DND-41 (cell line): Measurements from ENCODE around the gene OR2G3.

Experiments used
- ATAC-seq: fragments of 200-7000 bp; cut with Tn5 transposase; 3 replicates; pipeline ENCODE4 v1.9.1; 2021; ENCODE audit warnings: low read depth; ENCODE audit not compliant: insufficient read depth
- DNase-seq: peaks from one replicate; pipeline ENCODE4 v3.0.0-alpha.2; 2020
- H2AFZ ChIP-seq: 2 replicates; pipeline ENCODE4 v1.6.0; 2012; ENCODE audit warnings: low read depth, low read length
- H3K27ac ChIP-seq: 2 replicates; pipeline ENCODE4 v1.5.1; 2012; ENCODE audit warnings: low read length, inconsistent platforms
- H3K27me3 ChIP-seq: fragments of 200-600 bp; sonication (generic); 2 replicates; pipeline ENCODE4 v1.6.0; 2012; ENCODE audit warnings: low read length, mild to moderate bottlenecking, inconsistent platforms; ENCODE audit not compliant: insufficient read depth, poor library complexity
- H3K36me3 ChIP-seq: 2 replicates; pipeline ENCODE4 v1.5.1; 2012; ENCODE audit warnings: low read length, inconsistent platforms; ENCODE audit not compliant: insufficient read depth
- H3K4me1 ChIP-seq: 2 replicates; pipeline ENCODE4 v1.5.1; 2012; ENCODE audit warnings: mild to moderate bottlenecking, low read length; ENCODE audit not compliant: insufficient read depth
- H3K4me2 ChIP-seq: 2 replicates; pipeline ENCODE4 v1.6.0; 2012; ENCODE audit warnings: mild to moderate bottlenecking, moderate library complexity, low read length, inconsistent platforms; ENCODE audit not compliant: insufficient read depth
- H3K4me3 ChIP-seq, 2 experiments: fragments of 200-600 bp in 1 of 2; shearing (Covaris generic) in 1 of 2; 2 replicates each; pipeline ENCODE4 v1.5.1; 2012 to 2016; ENCODE audit warnings: inconsistent platforms in 2 of 2, low read length in 2 of 2, mild to moderate bottlenecking in 2 of 2, low read depth in 1 of 2, moderate library complexity in 1 of 2
- H3K79me2 ChIP-seq: 2 replicates; pipeline ENCODE4 v1.6.0; 2012; ENCODE audit warnings: low read length, inconsistent platforms; ENCODE audit not compliant: insufficient read depth
- H3K9ac ChIP-seq: 2 replicates; pipeline ENCODE4 v1.6.0; 2012; ENCODE audit warnings: low read depth, mild to moderate bottlenecking, inconsistent platforms, low read length, moderate library complexity
- H3K9me3 ChIP-seq: 2 replicates; pipeline ENCODE4 v1.5.1; 2012; ENCODE audit warnings: low read length, moderate library complexity, mild to moderate bottlenecking, inconsistent platforms; ENCODE audit not compliant: insufficient read depth, severe bottlenecking
- H4K20me1 ChIP-seq: 2 replicates; pipeline ENCODE4 v1.6.0; 2012; ENCODE audit warnings: low read length; ENCODE audit not compliant: insufficient read depth
- CTCF ChIP-seq: IDR thresholded peaks from 2 replicates; pipeline ENCODE4 v1.5.1; 2012; ENCODE audit warnings: borderline replicate concordance, low read length, moderate library complexity, mild to moderate bottlenecking; ENCODE audit not compliant: poor library complexity, severe bottlenecking; ENCODE audit errors: extremely low read depth
- EZH2 ChIP-seq: IDR thresholded peaks from 3 replicates; pipeline ENCODE4 v1.6.1; 2012; ENCODE audit warnings: borderline replicate concordance, low read depth, mild to moderate bottlenecking, moderate library complexity, low read length, inconsistent platforms; ENCODE audit not compliant: severe bottlenecking

Gene OR2G3

GRCh38 chr1:247562198-247562597 lies 43.2 kb upstream of the OR2G3 start:
- Histone ChIP-seq H3K36me3 (no peaks in the 10 kb centered on the region), H3K4me2 (no peak overlapping the region), H3K9me3 (no peaks in the 10 kb centered on the region), H3K9ac (no peak overlapping the region), H3K27me3 (peaks cover 4% of the 10 kb centered on the region), H3K4me1 (no peaks in the 10 kb centered on the region), H3K4me3 (no peak overlapping the region), H4K20me1 (no peaks in the 10 kb centered on the region), H2AFZ (no peak overlapping the region), H3K79me2 (no peaks in the 10 kb centered on the region), H3K27ac (no peak overlapping the region)
- DNase-seq (no peak), ATAC-seq (no peak)
- TF ChIP-seq CTCF: no peak
- TF ChIP-seq EZH2: no peak

- Histone ChIP-seq H3K9ac (no peak overlapping the region), H3K4me1 (no peaks in the 10 kb centered on the region), H4K20me1 (no peaks in the 10 kb centered on the region), H2AFZ (no peak overlapping the region), H3K9me3 (no peaks in the 10 kb centered on the region), H3K27me3 (no peaks in the 10 kb centered on the region), H3K4me2 (no peak overlapping the region), H3K79me2 (no peaks in the 10 kb centered on the region), H3K27ac (no peak overlapping the region), H3K36me3 (no peaks in the 10 kb centered on the region), H3K4me3 (no peak overlapping the region)
- no peak for DNase-seq
- no peak for ATAC-seq
- no peak for TF ChIP-seq CTCF
- TF ChIP-seq EZH2: no peak
Measured at GRCh38 chr1:247574236-247574635, 31.1 kb upstream of the OR2G3 start.

GRCh38 chr1:247574664-247575063 lies 30.7 kb upstream of the OR2G3 start:
- Histone ChIP-seq H3K27me3 (no peaks in the 10 kb centered on the region), H3K4me2 (no peak overlapping the region), H3K9ac (no peak overlapping the region), H3K36me3 (no peaks in the 10 kb centered on the region), H3K4me3 (no peak overlapping the region), H3K9me3 (no peaks in the 10 kb centered on the region), H2AFZ (no peak overlapping the region), H3K4me1 (no peaks in the 10 kb centered on the region), H3K79me2 (no peaks in the 10 kb centered on the region), H4K20me1 (no peaks in the 10 kb centered on the region), H3K27ac (no peak overlapping the region)
- DNase-seq (no peak), ATAC-seq (no peak)
- TF ChIP-seq EZH2: no peak
- no peak for TF ChIP-seq CTCF

- Histone ChIP-seq H4K20me1 (no peaks in the 10 kb centered on the region), H2AFZ (no peak overlapping the region), H3K36me3 (no peaks in the 10 kb centered on the region), H3K4me2 (no peak overlapping the region), H3K27ac (no peak overlapping the region), H3K79me2 (no peaks in the 10 kb centered on the region), H3K9ac (no peak overlapping the region), H3K9me3 (no peaks in the 10 kb centered on the region), H3K4me3 (no peak overlapping the region), H3K27me3 (no peaks in the 10 kb centered on the region), H3K4me1 (no peaks in the 10 kb centered on the region)
- ATAC-seq: 0 out of 3 replicates have a peak, but pooled peaks have one; percentile 45
- DNase-seq: no peak
- TF ChIP-seq EZH2 (no peak), CTCF (peak; percentile 61)
Measured at GRCh38 chr1:247576514-247576913, 28.9 kb upstream of the OR2G3 start.
